GM18502 (cell line): ENCODE results near the gene TAL1.

ENCODE experiments used
- ATAC-seq: cut with Tn5 transposase; IDR thresholded peaks from one replicate; pipeline ENCODE4 v1.9.1; 2021; ENCODE audit warnings: mild to moderate bottlenecking; ENCODE audit not compliant: unreplicated experiment, poor library complexity

The TAL1 gene

GRCh38 chr1:47229886-47230691 lies 1.9 kb downstream of the TAL1 start:
- ATAC-seq, result no peak

DNA sequence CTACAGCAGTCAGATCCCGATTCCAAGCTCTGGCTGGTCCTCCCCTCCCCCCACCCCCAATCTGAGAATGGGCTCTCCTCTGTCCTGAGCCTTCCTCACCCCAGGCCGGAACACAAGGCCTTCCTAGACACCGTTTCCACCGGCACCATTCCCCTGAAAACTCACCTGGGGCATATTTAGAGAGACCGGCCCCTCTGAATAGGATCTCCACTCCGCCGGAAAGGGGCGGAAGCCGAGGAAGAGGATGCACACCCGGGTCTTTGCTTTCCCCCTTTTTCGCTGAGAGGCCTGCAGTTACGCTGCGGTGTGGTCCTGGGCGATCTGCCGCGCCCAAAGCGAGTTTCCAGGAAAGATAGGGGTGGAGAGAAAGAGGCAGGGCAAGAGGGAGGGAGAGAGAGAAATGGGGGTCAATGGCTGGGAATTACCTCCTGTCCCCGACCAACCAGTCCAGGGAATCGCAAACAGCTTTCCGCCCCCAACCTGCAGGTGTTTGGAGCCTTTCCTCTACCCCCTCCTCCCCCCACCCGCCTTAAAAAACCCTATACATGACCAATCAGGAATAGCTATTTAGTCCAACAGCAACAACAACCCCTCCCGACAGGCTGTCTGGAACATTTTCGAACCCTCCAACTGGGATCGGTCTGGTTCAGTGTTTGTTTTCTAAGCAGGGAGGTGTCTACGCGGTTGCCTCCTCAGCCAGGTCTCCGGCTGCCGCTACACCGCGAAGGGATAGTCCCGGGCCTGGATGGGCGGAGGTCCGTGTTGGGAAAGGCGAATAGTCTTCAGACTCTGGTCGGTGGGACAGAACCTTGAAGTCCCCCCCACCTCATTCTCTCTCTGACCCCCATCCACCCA lies 2.8 kb downstream of the TAL1 start:
- no peak for ATAC-seq

- ATAC-seq, result no peak
Measured at GRCh38 chr1:47228644-47229030, 3.4 kb downstream of the TAL1 start.

GRCh38 chr1:47227341-47228232 lies 4.4 kb downstream of the TAL1 start:
- no peak for ATAC-seq

DNA sequence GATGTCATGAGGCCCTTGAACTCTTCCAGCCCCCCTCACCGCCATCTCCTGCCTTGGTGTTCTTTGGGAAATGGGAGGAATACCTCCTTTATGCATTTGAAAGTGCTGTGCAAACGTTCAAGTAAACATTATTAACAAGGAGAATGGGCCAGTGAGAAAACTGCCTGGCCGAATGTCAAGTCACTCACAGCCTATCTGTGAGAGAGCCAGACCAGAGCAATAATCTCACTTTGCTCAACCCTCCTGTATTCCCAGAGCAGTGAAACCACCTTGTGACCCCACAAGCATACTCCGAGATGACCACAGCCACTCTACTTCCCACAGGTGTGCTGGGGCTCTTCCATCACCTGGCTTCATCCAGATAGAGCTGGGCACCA lies 5.2 kb downstream of the TAL1 start:
- no peak for ATAC-seq

DNA sequence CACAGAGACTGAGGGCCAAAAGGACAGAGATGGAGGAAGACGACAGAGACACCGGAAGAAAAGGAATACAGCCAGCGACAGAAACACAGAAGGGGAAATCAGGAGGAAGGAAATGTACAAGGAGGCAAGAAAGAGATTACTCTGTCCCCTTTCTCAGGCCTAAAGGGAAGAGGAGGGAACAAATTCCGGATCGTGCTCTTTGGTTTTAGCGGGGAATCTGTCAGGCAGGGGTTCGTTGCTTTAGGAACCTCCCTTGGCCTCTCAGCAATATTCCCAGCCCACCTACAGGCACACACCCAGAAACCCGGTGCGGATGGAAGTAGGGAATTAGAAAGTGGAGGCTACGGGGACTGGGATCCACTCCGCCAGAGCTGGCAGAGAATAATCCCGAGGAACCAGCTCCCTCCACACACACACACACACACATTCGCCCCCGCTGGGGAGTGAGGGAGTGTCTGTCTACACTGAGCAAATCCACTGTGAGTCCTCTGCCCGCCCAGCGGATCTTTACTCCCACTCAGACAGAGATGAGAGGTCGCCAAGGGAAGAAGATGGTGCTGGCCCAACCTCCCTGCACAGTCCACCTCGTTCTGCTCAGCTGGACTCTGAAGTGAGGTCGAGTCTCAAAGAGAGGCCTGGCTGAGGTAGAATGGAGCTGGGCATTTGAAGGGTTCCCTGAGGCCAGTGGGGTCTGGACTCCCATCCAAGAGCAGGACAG lies 5.7 kb downstream of the TAL1 start:
- ATAC-seq, result no peak

DNA sequence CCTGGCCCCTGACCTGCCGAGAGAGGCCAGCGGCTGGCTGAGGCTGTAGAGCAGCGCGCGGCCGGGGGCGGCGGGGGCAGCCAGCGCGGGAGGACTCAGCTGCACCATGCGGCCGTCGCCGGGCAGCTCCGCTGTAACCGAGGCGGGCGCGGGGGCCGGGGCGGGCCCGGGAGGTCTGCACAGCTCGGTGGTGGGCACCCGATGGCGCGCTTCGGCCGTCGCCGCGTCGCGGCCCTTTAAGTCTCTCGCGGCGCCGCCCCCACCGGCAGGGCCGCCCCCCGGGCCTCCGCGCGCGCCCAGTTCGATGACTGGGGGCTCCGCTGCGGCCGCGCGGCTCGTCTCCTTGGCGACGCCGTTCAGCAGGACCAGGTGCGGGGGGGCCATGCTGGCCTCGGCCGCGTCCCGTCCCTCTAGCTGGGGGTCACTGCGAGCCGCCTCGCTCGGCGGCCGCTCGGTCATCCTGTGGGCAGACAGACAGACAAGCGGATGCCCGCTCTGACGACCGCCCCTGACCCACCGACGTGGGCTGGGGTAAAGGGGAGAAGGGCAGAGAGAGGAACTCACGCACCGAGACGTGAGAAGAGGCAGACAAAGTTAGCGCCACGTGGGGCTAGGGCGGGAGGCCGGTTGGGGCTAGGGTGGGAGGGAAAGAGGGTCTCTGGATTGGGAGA lies 6.5 kb downstream of the TAL1 start:
- no peak for ATAC-seq

DNA sequence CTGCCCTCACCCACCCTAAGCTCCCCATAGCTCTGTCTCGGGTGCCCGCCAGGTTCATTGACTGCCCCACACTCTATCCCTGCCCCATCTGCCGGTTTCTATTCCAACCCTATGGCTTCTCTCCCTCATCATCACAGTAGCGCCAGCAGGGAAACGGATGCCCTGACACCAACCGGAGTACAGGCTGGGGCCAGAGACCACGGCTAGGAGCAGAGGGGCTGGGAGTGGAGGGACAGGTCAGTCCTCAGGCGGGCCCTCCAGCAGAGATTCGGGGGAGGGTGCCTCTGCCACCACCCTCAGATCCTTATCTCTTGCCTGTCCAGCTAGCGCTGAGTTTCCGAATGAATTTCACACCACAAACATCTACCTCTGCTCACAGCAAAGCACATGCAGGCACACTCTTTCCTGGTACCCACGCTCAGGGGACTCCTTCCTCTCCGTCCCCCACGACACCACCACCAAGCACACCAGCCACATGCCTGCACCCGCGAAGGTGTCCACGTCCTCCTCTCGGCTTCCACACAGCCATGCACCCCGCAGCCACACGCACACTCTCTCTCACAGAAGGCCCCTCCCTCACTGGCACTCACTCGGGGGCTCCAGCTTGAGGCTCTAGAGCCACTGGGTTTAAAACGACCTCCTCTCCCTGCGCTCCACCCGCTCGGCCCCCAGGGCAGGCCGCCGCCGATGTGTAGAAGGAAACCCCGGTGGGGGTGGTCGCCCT lies 7.2 kb downstream of the TAL1 start:
- no peak for ATAC-seq

DNA sequence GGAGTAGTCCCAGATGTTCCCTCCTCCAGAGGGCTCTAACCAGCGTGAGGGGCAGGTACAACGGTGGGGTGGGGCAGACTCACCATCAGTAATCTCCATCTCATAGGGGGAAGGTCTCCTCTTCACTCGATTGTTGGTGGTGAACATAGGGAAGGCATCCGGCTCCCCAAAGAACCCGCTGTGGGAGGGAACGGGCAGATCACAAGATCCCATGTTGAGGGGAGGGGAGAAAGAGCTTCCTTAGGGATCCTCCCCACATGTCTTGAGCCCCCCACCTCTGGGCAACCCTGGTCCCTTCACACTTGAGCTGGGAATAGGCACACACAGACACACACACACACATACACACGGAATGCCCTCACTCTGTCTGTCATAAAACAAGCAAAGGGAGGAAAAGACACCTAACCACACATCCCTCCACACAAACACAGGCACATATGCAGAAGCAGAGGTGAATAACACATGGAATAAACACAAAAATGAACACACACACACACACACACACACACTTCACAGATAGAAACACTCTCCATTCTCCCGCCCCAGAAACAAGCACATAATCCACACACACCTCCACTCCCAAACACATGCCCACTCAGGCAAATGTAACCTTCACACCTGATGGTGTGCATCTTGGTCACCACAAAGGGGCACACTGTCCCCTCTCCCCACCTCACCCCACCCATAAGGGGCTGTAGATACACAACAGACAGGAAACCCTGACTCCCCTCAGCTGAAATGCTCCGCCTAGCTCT lies 7.9 kb downstream of the TAL1 start:
- no peak for ATAC-seq

GRCh38 chr1:47223174-47223920 lies 8.7 kb downstream of the TAL1 start:
- no peak for ATAC-seq

DNA sequence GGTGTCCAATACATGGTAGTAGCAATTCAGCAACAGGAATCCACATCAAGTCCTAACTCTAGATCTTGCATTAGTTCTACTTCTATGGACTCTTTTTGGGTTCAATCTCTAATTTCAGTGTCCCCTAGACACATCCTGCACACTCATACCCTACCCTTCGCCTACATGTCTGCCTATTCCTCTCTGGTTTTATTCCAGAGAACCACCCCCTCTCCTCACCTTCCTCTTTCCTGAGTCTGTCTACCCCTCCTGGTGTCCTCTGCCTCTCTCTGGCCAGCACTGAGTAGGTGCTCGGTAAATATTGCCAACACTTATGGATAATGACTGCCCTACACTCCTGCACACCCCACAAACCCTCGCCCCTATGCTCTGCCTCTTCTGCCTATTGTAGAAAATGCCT lies 9.5 kb downstream of the TAL1 start:
- ATAC-seq, result no peak

DNA sequence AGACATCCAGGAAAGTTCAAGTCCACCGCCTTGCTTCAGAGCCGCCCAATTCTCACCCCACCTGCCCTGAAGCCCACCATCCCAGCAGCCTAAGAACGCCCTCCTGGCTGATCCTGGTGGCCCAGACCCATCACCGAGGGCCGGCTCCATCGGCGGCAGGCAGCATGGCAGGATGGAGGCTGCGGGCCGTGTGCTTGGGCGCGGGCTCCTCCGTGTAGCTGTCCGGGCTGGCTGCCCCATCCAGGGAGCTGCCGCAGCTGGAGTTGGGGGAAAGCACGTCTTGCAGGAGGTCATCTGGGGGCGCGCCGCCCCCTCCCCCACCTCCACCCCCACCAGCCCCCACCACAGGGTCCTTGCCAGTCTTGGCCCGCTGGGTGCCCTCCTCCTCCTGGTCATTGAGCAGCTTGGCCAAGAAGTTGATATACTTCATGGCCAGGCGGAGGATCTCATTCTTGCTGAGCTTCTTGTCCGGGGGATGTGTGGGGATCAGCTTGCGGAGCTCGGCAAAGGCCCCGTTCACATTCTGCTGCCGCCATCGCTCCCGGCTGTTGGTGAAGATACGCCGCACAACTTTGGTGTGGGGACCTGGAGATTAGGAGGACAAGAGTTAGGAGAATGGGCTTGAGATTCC lies 12.3 kb downstream of the TAL1 start:
- ATAC-seq, result no peak

- no peak for ATAC-seq
Measured at GRCh38 chr1:47219001-47219400, 13.0 kb downstream of the TAL1 start.

GRCh38 chr1:47216278-47217059 lies 15.6 kb downstream of the TAL1 start:
- ATAC-seq, result no peak

GRCh38 chr1:47215713-47216112 lies 16.3 kb downstream of the TAL1 start:
- no peak for ATAC-seq

GRCh38 chr1:47214549-47214948 lies 17.5 kb downstream of the TAL1 start:
- ATAC-seq, result no peak
